HG02763 (cell line): ENCODE results near the gene PAOX.
A peak's percentile ranks its signal among the peaks of the same experiment; 100 is the strongest.

Experiments
- ATAC-seq: cut with Tn5 transposase; IDR thresholded peaks from one replicate; pipeline ENCODE4 v1.9.1; 2021; ENCODE audit warnings: mild to moderate bottlenecking, moderate library complexity; ENCODE audit not compliant: unreplicated experiment

Gene PAOX

GRCh38 chr10:133379152-133379800 lies at the start of gene PAOX:
PAOX (plus strand) TSS chr10:133379262; CDS start chr10:133379317, 55 bp downstream.
- peak; percentile 49 for ATAC-seq

- peak; percentile 71 for ATAC-seq
These were observed 49.4 kb upstream of the PAOX start for GRCh38 chr10:133329491-133330202.

- no peak for ATAC-seq
These were observed 45.9 kb upstream of the PAOX start for GRCh38 chr10:133332936-133333699.

DNA sequence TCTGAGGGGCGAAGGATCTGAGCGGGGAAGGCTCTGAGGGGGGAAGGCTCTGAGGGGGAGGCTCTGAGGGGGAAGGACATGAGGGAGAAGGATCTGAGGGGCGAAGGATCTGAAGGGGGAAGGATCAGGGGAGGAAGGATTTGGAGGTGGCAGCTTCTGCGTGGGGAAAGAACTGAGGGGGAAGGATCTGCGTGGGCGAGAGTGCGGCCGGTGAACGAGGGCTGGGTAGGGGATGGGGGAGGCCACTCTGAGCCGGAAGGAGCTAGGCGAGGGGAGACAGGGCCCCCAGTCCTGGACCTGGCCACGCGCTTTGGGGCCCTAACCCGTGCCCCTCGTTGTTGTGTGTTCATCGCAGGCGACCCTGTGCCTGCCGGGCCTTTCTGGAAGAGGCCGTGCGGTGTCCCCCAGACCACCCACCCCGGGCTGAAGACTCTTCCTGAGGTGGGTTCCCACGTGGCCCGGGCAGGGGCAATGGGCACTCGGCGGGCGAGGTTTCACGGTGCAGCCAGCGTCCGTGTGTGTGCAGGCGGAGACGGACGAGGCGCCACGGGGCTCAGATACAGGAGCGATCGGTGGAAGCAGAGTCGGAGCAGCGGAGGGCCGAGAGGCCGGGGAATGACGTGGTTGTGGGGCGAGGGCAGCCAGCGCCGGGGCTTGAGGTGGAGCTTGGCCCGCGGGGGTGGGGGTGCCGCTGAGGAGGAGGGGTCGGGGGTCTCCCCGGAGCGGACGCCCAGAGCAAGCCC lies 44.4 kb upstream of the PAOX start:
- ATAC-seq = no peak

- no peak for ATAC-seq
These were observed 43.6 kb upstream of the PAOX start for GRCh38 chr10:133335246-133336117.

DNA sequence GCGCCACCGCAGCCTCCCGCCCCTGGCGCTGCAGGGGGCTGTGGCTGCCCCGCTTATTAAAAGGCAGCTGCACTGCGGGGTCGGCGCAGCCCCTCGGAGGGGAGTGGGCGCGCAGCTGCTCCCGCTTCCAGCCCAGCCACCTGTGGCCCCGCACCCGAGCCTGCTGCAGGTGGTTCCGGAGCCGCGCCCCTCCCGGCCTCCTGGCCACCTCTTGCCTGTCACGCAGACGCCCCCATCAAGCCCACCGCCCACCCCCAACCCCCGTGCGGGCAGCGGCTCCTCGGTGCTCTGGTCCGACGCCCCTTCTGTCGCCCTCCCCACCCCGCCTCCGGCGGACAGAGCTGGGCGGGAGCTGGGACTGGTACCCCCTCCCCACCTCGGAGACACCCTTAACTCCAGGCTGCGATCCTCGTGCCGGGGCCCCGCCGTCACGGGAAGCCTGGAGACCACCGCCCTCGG lies 42.9 kb upstream of the PAOX start:
- ATAC-seq = no peak

GRCh38 chr10:133336577-133337369 lies 42.3 kb upstream of the PAOX start, which contains the start of gene CALY:
CALY (minus strand) TSS chr10:133336896; CDS start chr10:133328989, 7,907 bp downstream.
- ATAC-seq = no peak

DNA sequence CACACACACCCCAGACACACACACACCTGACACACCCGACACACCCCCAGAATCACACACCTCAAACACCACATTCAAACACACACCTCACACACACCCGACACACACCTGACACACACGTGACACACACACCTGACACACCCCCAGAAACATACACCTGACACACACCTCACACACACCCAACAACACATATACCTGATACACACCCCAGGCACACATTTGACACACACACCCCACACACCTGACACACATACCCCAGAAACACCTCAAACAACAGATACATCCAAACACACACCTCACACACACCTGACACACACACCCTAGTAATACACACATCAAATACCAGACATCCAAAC lies 41.7 kb upstream of the PAOX start:
- no peak for ATAC-seq

DNA sequence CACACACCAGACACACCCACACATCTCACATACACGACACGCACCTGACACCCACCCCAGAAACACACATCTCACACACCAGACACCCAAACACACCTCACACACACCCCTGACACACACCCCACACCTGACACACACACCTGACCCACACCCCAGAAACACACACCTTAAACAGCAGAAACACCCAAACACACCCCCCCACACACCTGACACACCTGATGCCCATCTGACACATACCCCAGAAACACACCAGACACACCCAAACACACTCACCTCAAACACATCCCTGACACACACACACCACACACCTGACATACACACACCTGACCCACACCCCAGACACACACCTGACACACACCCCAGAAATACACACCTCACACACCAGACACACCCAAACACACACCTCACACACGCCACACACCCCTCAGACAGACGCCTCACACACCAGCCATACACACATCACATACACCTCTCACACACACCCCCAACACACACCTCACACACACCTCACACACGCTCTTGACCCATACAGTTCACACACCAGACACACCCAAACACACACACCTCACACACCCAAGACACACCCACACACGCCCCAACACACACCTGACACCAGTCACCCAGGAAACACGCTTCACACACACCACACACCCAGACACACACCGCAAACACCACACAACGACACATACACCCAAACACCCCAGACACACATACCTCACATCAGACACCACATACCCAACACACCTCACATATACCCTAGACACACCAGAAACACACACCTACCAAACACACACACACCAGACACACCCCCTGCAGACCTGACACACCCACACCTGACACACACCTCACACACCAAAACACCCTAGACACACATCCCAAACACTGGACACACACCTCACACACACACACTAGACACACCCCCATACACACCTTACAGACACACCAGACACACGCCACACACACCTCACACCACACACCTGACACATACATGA lies 40.7 kb upstream of the PAOX start:
- ATAC-seq = no peak

DNA sequence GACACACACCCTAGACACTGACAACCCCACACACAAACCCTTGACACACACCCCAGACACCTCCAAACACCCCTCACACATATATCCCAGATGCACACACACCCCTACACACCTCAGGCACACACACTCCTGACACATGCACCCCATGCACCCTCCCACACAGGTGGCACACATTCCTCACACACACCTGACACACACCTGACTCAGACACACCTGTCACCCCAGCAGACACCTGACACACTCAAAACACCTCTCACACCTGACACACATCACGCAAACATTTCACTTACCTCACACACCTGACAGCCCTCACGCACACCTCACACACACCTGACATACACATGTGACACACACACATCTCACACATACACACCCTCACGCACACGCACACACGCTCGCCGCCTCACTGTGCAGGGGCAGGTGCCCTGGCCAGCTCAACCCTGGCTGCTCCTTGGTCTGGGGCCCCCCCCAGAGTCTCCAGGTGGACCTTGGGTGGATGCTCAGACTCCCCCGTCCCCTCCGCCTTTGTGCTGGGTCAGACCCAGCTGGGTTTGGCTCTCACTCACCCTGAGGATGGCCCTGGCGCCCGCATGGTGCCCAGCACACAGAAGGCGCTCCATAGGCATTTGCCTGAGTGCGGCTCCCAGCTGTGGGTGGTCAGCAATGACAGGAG lies 39.2 kb upstream of the PAOX start:
- ATAC-seq = no peak

DNA sequence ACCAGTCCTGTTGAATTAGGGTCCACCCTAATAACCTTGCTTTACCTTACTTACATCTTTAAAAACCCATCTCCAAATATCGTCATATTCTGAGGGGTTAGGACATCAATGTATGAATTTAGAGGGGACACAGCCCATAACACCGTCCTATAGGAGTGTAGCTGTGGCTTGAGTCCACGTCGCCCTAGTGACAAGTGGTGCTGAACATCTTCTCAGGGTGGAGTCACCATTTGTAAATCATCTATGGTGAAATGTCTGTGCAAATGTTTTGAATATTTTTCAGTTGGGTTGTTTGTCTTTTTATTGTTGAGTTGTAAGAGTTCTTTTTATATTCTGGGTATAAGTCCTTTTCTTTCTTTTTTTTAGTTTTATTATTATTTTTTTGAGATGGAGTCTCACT lies 37.1 kb upstream of the PAOX start:
- no peak for ATAC-seq

- ATAC-seq = no peak
These were observed 36.1 kb upstream of the PAOX start for GRCh38 chr10:133342942-133343341.

DNA sequence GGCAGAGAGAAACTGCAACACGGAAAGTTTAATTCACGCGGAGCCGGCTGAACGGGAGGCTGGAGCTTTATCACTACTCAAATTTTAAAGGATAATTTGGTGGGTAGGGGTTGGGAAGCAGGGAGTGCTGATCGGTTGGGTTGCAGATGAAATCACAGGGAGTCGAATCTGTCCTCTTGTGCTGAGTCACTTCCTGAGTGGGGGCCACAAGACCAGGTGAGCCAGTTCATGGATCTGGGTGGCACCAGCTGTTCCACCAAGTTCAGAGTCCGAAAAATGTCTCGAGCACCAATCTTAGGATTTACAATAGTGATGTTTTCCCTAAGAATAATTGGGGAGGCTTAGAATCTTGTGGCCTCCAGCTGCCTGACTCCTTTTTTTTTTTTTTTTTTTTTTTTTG lies 35.5 kb upstream of the PAOX start:
- no peak for ATAC-seq

GRCh38 chr10:133344236-133344635 lies 34.8 kb upstream of the PAOX start:
- no peak for ATAC-seq

GRCh38 chr10:133346413-133346812 lies 32.6 kb upstream of the PAOX start:
- no peak for ATAC-seq

GRCh38 chr10:133347710-133348517 lies 31.1 kb upstream of the PAOX start:
- ATAC-seq = no peak

DNA sequence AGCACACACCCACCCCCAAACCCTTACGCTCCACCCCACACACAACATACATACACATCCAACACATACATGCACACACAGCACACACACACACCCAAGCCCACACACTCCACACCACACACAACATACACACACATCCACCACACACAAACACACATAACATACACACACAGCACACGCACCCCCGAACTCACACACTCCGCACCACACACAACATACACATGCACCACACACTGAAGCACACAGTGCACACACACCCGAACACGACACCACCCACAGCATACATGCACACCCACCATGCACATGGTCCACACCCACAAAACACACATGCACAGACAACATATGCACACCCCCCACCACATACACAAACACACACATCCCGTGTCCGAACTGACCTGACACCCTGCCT lies 29.9 kb upstream of the PAOX start:
- ATAC-seq = no peak
